HG03378 (cell line): ENCODE data around the gene FAM53A.
A peak's percentile ranks its signal among the peaks of the same experiment; 100 is the strongest.
"Not testable (repeated sequence)": the region's sequence is repeated elsewhere in the genome, so short reads cannot be mapped to it uniquely, and the experiment has no call there.

Source experiments
- ATAC-seq: cut with Tn5 transposase; IDR thresholded peaks from one replicate; pipeline ENCODE4 v1.9.1; 2021; ENCODE audit warnings: mild to moderate bottlenecking, moderate library complexity; ENCODE audit not compliant: unreplicated experiment

FAM53A gene

GRCh38 chr4:1717129-1718094 is 33.3 kb upstream of the FAM53A start:
- ATAC-seq = no peak

- ATAC-seq = no peak
Observed at GRCh38 chr4:1716065-1716945, 32.2 kb upstream of the FAM53A start.

- no peak for ATAC-seq
Observed at GRCh38 chr4:1715002-1715758, 31.1 kb upstream of the FAM53A start.

GRCh38 chr4:1714303-1715001 is 30.3 kb upstream of the FAM53A start:
- no peak for ATAC-seq

- ATAC-seq = peak; percentile 1
Observed at GRCh38 chr4:1713003-1713851, 29.1 kb upstream of the FAM53A start.

GRCh38 chr4:1712216-1713002 is 28.3 kb upstream of the FAM53A start, which contains the start of gene SLBP:
SLBP (minus strand) TSS chr4:1712319; CDS start chr4:1712188, 131 bp downstream.
- peak; percentile 65 for ATAC-seq

- ATAC-seq = no peak
Observed at GRCh38 chr4:1711571-1712215, 27.6 kb upstream of the FAM53A start.

- no peak for ATAC-seq
Observed at GRCh38 chr4:1711055-1711570, 27.0 kb upstream of the FAM53A start.

- no peak for ATAC-seq
Observed at GRCh38 chr4:1708581-1708980, 24.5 kb upstream of the FAM53A start.

GRCh38 chr4:1706358-1706757 is 22.2 kb upstream of the FAM53A start:
- ATAC-seq = no peak

- no peak for ATAC-seq
Observed at GRCh38 chr4:1705732-1706131, 21.6 kb upstream of the FAM53A start.

GRCh38 chr4:1703867-1704266 is 19.8 kb upstream of the FAM53A start:
- ATAC-seq = no peak

GRCh38 chr4:1701671-1702070 is 17.6 kb upstream of the FAM53A start:
- not testable (repeated sequence) for ATAC-seq

GRCh38 chr4:1695913-1696312 is 11.8 kb upstream of the FAM53A start:
- no peak for ATAC-seq

GRCh38 chr4:1693131-1693896 is 9.2 kb upstream of the FAM53A start:
- ATAC-seq = peak; percentile 84

GRCh38 chr4:1691737-1692373 is 7.7 kb upstream of the FAM53A start:
- no peak for ATAC-seq

- no peak for ATAC-seq
Observed at GRCh38 chr4:1690698-1691097, 6.6 kb upstream of the FAM53A start.
